Hematopoietic multipotent progenitor cell treated with erythropoietin and hydrocortisone succinate and interleukin-3 and kit ligand, for 6 days (in vitro differentiated cells): ENCODE data around the gene TNFSF9.
A peak's percentile ranks its signal among the peaks of the same experiment; 100 is the strongest.
"Not testable (repeated sequence)": the region's sequence is repeated elsewhere in the genome, so short reads cannot be mapped to it uniquely, and the experiment has no call there.

Experiments
- DNase-seq: peaks from one replicate; pipeline ENCODE4 v3.0.0-alpha.2; 2015

TNFSF9 gene

DNA sequence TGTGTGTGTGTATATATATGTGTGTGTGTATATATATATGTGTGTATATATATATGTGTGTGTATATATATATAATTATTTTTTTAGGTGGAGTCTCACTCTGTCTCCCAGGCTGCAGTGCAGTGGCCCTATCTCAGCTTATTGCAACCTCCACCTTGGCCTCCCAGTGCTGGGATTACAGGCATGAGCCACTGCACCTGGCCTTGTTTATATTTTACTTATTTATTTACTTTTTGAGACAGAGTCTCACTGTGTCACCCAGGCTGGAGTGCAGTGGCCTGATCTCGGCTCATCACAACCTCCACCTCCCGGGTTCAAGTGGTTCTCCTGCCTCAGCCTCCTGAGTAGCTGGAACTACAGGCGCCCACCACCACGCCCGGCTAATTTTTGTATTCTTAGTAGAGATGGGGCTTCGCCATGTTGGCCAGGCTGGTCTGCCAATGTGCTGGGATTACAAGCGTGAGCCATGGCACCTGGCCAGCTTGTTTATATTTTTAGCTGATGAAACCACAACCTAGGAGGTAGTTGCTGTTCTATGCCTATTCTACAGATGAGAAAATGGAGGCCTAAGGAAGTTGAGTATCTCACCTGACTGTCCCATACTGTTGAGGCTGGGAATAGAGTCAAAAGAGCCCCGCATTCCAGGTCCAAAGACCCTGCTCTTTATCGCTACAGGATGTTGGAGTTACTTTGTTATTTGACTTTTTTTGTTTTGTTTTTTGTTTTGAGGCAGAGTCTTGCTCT, 22.6 kb upstream of the TNFSF9 start:
- not testable (repeated sequence) for DNase-seq

DNA sequence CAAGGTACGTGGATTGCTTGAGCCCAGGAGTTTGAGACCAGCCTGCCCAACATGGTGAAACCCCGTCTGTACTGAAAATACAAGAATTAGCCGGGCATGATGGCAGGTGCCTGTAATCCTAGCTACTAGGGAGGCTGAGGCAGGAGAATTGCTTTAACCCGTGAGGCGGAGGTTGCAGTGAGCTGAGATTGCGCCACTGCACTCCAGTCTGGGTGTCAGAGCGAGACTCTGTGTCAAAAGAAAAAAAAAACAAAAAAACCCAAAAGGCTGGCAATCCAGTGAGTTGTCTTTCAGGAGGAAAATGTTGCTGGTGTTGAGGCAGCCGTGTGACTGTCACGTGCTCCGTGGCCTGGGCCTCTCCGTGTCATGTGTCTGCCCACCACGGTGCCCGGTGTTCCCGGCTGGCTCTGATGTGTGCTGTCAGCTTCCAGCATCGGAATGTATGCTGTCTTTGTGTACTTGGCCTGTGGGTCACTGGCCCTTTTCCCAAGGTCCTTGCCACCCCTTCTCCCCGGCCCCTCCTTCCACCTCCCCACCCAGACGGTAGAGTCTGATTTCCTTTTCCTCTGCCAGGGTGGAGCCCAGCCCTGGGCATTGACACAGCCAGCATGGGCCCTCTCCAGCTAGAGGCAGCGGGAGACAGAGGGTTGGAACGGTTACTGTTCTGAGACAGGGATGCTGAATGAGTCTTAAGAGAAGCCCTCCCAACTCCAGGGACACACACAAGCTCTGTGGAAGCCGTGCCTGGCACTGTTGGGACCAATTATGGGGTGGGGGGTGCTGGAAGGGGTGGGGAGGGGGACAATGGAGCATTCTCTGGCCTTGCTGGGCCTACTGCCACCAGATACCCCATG, 21.5 kb upstream of the TNFSF9 start:
- DNase-seq: no peak

DNA sequence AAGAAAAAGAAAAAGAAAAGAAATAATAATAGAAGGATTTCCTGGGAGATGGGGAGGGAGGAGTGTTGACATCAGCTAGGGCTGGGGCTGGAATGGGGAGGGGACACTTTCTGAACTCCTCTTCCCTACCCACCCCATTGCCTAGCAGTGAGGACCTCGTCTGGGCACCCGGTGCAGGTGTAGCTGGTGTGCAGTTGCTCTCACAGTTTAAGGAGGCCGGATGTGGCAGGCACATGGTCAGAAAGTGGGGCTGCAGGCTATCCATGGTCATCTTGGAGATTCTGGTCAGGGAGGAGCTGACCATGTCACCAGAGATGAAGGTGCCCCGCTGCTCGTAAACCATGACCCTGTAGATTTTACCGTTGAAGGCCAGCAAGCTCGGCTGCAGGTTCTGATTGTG, 20.2 kb upstream of the TNFSF9 start:
- DNase-seq: no peak

DNA sequence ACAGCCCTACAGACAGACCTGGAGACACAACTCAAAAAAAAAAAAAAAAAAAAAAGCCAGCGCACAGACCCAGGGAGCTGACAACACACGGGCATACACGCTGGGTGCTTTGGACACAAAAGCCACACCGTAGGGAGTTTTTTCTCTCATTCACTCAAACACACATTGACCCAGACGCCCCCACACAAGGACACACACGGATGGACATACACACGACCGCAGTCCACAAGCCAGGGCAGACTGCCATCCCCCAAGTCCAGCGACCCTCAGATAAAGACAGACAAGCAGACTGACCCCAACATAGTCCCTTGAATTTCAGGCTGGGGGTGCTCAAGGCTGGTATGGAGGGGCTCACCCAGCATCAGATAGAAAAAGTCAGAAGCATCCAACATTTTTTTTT, 16.7 kb upstream of the TNFSF9 start:
- no peak for DNase-seq

DNA sequence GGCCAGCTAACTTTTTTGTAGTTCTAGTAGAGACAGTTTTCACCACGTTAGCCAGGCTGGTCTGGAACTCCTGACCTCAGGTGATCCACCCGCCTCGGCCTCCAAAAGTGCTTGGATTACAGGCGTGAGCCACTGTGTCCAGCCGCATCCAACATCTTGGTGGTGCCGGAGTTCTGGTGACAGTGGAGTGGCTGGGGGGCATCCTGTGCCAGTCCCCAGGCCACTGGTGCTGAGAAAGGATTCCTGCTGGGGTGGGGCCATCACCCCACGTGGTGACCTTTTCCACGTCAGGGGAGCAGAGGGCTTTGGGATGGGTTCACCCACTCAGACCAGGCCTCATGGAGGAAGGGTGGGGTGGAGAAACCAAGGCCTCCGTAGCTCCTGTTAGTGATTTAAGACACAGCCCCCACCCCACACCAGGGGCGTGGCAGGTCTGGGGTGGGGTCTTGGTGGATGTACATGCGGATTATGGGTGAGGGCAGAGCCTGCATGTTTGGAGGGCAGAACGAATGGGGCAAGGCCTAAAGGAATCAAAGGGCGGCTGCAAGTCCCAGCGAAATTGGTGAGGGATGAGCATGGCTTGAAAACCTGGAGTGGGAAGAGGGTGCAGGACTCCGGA, 15.8 kb upstream of the TNFSF9 start:
- no peak for DNase-seq

DNA sequence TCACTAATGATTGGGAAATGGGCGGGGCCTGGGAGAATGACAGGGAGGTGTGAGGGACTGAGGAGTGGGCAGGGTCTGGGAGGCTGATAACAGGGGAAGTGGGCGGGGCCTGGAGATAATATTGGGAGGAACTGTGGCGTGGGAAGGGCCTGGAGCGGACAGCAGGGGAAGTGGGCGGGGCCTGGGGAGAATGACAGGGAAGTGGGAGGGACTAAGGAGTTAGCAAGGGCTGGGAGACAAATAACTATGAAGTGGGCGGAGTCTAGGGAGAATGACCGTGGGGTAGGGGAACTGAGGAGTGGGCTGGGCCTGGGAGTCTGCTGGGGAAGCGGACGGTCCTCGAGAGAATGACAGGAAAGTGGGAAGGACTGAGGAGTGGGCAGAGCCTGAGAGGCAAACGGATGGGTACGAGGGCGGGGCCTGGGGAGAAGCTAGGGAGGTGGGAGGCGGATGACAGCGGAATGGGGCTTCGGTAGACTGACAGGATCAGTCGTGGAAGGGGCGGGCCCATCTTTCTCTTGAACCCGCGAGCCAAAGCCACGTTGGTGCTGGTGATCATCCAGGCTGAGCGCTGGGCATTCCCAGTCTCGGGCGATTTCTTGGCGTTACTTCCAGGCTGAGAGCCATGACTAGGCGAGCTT, 14.7 kb upstream of the TNFSF9 start:
- peak; percentile 99 for DNase-seq

DNA sequence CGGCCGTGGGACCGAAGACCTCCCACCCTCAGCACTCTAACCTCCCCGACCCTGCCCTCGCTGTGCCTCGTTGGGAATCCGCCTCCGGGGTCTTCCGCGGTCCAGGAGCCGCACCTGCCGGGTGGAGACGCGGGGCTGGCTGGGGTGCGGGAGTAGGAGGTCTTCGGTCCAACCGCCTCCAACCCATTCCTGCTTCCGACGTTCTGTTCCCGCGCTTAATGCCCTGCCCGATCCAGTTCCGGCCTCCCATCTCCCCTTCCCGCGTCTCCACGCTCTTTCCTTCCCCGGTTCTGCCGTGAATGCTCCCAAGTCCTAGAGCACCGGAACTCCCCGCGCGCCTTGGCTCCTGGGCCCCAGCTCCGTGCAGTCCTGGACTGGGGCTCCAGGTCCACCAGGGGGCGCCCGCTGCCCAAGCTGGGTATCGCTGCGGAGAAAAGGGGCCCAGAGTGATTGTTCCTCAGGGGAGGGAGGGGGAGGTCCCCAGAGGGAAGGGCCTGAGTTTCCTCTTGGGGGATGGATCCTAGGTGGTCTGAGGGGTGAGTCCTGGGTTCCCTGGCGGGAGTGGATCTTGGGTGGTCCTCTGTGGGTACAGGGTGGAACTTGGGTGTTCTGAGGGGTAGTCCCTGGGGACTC, 14.1 kb upstream of the TNFSF9 start:
- peak; percentile 95 for DNase-seq

DNA sequence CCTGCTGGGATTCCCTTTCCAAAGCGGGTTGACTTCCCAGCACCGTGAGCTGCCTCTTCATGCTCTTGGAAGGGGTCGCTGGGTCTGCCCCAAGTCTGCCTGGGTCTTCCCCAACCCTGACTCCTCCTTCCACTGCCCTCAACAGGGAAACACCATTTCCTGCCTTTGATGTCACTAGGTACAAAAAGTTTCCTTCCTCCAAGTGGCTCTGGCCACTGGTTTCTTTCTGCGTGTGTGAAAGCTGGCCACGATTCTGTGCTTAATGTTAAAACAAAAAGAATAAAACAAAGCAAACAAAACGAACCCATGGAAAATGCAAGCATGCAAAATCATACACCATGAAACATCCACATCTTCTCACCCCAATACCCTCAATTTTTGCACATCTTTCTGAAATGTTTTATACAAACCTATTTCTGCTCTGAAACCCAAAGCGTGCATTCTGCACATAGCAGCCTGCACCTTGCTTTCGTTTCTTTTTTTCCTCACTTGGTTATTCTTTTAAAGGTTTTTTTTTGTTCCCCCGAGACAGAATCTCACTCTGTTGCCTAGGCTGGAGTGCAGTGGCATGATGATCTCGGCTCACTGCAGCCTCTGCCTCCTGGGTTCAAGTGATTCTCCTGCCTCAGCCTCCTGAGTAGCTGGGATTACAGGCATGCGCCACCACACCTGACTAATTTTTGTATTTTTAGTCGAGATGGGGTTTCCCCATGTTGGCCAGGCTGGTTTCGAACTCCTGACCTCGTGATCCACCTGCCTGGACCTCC, 12.5 kb upstream of the TNFSF9 start:
- DNase-seq: no peak

DNA sequence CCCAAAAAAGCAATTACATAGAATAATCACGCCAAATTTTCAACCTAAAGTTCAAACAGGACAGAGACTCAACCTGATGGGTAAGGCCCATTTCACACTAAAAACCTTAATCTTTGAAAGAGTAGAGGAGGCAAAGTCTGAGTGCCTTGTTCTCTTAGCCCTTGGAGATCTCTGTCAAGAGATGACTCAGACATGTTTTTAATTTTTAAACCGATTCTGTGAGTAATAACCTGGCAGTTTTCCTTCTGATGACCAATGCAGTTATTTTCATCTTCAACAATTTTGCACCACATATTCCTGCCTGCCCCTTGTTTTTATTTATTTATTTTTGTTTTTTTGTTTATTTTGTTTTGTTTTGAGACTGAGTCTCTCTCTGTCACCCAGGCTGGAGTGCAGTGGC, 11.5 kb upstream of the TNFSF9 start:
- no peak for DNase-seq

DNA sequence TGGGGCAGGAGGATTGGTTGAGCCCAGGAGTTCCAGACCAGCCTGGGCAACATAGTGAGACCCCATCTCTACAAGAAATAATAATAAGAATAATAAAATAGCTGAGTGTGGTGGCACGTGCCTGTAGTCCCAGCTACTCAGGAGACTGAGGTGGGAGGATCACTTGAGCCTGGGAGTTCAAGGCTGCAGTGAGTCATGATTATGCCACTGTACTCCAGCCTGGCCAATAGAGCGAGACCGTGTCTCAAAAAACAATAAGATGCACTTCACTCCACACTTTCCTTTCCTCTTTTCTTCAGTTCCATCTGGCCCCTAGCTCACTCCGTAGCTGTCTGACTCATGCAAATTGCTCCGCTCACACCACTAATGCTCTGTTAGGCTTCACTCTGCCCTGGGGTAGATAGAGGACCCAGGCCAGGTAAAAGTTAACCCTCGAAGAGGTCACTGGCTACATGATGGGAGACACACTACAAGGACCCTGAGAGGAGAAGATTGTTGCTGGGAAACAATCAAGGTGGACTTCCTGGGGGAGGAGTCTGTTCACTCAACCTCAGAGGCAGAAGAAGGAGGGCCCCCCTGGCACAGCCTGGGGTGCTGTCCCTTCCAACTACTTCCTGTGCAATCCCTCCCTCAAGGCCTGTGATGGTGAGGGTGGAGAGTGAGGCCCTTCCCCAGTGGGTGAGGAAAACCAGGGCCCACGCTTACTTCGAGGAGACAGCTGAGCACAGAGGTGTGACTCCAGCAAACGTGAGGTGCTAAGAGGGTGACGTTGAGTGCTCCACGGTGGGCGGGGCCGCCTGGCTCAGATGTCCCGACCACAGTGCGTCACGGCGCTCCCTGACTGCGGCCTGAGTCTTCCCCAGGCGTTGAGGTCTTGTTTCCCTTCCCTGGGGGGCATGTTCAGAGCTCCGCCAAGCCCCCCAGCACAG, 8.8 kb upstream of the TNFSF9 start:
- peak; percentile 35 for DNase-seq

DNA sequence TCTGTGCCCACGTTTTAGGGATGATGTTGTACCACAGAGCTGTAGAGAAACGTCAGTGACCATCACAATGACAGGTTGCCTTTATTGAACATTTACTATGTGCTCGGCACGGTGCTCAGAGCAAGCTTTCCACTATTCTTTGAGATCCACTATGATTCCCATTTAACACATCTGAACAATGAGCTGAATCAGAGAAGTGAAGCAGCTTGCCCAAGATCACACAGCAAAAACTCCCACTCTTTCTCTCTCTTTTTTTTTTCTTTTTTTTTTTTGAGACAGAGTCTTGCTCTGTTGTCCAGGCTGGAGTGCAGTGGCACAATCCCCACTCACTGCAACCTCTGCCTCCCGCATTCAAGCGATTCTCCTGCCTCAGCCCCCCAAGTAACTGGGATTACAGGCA, 8.1 kb upstream of the TNFSF9 start:
- no peak for DNase-seq

DNA sequence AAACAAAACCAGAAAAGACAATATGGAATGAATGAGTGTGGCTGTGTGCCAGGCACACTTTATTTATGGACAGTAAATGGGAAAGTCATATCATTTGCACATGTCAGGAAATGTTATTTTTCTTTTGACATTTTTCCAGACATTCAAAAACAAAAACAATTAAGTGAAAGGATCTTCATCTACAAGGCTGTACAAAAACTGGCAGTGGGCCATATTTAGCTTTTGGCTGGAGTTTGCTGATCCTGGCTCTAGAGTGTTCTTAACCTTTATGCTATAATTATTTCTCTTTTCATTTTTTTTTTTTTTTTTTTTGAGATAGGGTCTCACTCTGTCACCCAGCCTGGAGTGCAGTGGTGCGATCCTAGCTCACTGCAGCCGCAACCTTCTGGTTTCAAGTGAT, 6.5 kb upstream of the TNFSF9 start:
- DNase-seq: peak; percentile 55

DNA sequence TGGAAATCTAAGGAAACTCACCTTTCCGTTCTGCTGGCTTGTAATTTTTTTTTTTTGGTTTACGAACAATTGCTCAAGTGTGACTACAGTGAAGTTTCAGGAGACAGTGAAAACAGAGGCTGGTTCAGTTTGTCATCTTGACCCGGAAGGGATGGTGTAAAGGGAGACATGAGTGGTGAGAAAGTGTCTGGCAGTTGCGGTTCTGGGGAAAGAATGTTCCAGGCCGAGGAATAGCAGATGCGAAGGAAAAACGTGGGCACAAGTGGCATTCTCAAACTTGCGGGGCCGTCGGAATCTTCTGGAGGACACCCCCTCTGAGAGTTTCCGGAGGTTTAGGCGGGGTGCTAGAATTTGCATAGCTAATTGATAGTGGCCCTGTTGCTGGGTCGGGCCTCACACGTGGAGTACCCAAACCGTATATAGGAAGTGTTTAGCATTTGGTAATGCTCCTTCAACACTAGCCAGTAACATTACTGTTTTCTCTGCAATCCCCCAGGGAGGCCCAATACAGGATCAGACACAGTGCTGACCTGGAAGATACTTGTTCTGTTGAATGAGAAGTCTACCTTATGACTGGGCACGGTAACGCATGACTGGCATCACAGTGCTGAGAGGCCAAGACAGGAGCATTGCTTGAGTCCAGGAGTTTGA, 2.8 kb upstream of the TNFSF9 start:
- no peak for DNase-seq

DNA sequence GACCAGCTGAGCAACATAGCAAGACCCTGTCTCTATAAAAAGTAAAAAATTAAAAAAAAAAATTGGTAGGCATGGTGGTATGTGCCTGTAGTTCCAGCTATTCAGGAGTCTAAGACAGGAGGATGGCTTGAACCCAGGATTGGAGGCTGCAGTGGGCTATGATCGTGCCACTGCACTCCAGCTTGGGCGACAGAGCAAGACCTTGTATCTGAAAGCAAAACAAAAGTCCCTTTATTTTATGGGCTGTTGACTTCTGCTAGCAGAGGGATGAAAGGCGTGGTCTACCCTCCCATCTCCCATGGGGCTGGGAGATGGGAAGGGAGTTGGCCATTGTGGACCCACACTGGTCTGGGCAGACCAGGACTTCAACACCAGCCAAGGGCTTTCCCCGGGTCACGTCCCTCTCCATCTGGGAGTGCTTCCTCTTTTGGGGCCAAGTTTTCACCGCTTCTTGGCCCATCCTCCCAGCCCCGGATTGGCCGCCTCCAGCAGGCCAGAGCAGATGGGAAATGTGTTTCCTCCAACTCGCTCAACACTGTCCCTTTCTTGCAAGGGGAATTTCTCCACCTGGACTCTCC, 2.2 kb upstream of the TNFSF9 start:
- DNase-seq: peak; percentile 64

DNA sequence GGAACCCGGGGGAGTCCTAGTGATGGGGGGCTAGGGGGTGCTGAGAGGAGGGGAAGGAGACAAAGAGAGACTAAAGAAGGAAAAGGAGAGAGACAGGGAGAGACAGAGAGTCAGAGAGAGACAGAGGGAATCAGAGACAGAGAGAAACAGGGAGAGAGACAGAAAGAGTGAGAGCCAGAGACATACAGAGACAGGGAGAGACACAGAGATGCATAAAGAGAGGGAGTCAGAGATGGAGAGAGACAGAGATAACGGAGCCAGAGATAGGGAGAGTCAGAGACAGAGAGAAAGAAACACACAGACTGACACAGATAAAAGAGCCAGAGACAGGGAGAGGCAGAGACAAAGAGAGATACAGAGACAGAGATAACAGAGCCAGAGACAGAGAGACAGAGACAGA, 1.5 kb upstream of the TNFSF9 start:
- no peak for DNase-seq

DNA sequence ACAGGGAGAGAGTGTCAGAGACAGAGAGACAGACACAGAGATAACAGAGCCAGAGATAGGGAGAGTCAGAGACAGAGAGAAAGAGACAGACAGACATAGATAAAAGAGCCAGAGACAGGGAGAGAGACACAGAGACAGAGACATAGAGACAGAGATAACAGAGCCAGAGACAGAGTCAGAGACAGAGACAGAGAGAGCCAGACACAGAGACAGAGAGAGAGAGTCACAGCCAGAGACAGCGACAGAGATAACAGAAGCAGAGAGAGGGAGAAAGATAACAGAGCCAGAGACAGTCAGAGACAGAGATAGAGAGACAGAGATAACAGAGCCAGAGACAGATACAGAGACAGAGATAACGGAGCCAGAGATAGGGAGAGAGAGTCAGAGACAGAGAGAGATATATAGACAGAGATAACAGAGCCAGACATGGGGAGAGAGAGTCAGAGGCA, 865 bp upstream of the TNFSF9 start:
- no peak for DNase-seq

DNA sequence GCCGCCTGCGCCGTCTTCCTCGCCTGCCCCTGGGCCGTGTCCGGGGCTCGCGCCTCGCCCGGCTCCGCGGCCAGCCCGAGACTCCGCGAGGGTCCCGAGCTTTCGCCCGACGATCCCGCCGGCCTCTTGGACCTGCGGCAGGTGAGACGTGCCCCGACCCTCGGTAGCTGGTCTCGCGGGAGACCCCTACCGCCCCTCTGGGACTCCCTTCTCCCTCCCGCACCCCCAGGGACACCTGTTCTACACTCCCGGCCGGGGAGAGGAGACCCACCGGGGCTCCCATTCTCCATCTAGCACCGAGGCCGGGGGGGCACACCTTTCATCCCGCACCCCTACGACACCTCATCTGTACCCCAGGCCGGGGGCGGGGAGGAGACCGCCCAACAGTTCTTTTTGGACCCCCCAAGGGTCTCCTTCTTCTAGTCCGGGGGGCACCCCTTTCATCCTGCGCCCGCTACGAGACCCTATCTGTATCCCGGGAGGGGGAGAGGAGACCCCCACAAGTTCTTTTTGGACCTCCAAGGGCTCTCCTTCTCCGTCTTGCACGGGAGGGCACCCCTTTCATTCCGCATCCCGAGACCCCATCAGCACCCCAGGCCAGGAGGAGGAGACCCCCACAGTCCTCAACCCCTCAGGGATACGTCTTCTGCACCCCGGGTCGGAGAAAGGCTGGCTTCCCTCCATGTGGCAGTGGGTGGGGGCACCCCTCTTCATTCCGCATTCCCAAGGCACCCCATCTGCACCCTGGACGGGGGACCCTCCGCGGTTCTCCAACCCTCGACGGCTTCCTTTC, 533 bp downstream of the TNFSF9 start:
- peak; percentile 26 for DNase-seq

DNA sequence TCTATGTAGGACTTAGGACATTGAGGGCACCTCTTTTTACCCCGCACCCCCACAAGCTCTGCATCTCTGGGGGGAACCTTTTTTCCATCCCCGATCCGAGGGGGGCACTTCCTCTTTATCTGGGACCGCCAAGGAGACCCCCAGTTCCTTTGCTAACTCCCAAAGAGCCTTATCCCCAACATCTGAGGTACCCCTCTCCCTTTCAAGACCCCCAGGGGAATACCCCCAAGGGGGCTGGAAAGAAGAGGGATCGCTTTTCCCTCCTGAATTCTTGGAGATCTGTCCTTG, 1.1 kb downstream of the TNFSF9 start:
- peak; percentile 34 for DNase-seq
